ENCODE data around the gene ADAP1.

Gene ADAP1

DNA sequence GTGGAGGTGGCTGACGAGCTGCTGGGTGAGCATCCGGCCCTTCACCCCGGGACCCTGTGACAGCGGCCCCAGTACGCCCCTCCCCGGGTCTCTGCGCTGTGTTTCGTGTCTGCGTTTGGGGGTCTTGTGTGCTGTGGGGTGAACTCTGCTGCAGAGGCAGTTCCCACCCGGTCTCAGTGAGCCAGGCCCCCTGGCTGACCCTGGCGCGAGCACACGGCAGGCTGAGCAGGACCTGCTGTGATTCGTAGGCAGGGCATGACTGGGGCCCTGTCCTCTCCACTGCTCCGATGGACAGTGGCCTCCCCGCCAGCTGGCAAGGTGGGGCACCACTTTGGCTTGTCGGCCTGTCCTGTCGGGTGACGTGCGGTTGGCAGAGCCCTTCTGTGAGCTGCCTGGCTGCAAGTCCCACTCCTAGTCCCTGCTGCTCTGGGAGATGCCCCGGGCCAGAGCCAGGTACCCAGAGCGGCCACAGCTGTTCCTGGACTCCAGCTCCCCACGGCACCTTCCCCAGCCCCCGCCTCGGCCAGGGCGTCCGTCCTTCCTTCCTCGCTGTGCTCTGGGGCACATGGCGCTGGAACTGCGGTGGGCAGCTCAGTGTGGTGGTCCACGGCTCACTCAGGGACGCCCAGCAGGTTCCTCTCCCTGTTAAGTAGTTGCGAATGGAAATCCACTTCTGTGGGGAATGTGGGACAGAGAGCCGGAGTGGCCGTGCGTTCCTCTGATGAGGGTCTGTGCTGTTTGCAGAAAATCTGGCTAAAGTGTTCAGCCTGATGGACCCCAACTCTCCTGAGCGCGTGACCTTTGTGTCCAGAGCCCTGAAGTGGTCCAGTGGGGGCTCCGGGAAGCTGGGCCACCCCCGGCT lies 67.6 kb downstream of the ADAP1 start:
- Histone ChIP-seq H3K36me3 (ENCODE audit: control insufficient read depth in 2 of 2, insufficient read depth in 1 of 2, low read length in 2 of 2) (peaks cover 5 to 60% of the 10 kb centered on the region in 2 experiments; a peak in 2 of 3 replicates), H3K4me1 (ENCODE audit: control insufficient read depth, insufficient read depth, low read length) (no peaks in the 10 kb centered on the region), H3K9me3 (ENCODE audit: control insufficient read depth, insufficient read depth, low read depth, low read length) (no peaks in the 10 kb centered on the region), H3K27ac (ENCODE audit: extremely low read depth, low read depth, low read length) (no peak overlapping the region), H3K4me3 (ENCODE audit: low read depth, low read length) (no peak overlapping the region)
- TF ChIP-seq ZBTB7A (tag by site-specific recombination; IDR thresholded peaks at IDR 0.05; ENCODE audit: low read depth): no peak
- no peak for TF ChIP-seq TCF7L2 (IDR thresholded peaks at IDR 0.05; ENCODE audit: borderline replicate concordance, low read depth, low read length)
- TF ChIP-seq ZNF423 (tag by site-specific recombination; IDR thresholded peaks at IDR 0.05): no peak
- TF ChIP-seq ZNF776 (tag by site-specific recombination; IDR thresholded peaks at IDR 0.05; ENCODE audit: borderline replicate concordance): no peak
- TF ChIP-seq ZBTB20 (tag by site-specific recombination; IDR thresholded peaks at IDR 0.05): no peak
- TF ChIP-seq ZNF37A (tag by site-specific recombination; IDR thresholded peaks at IDR 0.05): no peak
- TF ChIP-seq ZNF658 (tag by site-specific recombination; IDR thresholded peaks at IDR 0.05): no peak
- no peak for TF ChIP-seq ZNF76 (tag by site-specific recombination; IDR thresholded peaks at IDR 0.05; ENCODE audit: borderline replicate concordance, low read depth)
- no peak for TF ChIP-seq ZNF561 (tag by site-specific recombination; IDR thresholded peaks at IDR 0.05; ENCODE audit: borderline replicate concordance)
- TF ChIP-seq ZXDB (tag by site-specific recombination; IDR thresholded peaks at IDR 0.05): no peak
- no peak for TF ChIP-seq OVOL3 (tag by site-specific recombination; IDR thresholded peaks at IDR 0.05)
- no peak for TF ChIP-seq ZNF280D (tag by site-specific recombination; IDR thresholded peaks at IDR 0.05)
- TF ChIP-seq ZNF140 (tag by site-specific recombination; IDR thresholded peaks at IDR 0.05): no peak
- TF ChIP-seq ZFP3 (tag by site-specific recombination; IDR thresholded peaks at IDR 0.05; ENCODE audit: low read depth): no peak
- no peak for TF ChIP-seq ZNF488 (tag by site-specific recombination; IDR thresholded peaks at IDR 0.05)
- TF ChIP-seq ZNF548 (tag by site-specific recombination; IDR thresholded peaks at IDR 0.05): no peak
- no peak for TF ChIP-seq ZNF16 (tag by site-specific recombination; IDR thresholded peaks at IDR 0.05; ENCODE audit: low read depth)
- no peak for TF ChIP-seq ZNF175 (tag by site-specific recombination; IDR thresholded peaks at IDR 0.05)
- ChIA-PET CTCF (no interaction called here), POLR2A (no interaction called here)

DNA sequence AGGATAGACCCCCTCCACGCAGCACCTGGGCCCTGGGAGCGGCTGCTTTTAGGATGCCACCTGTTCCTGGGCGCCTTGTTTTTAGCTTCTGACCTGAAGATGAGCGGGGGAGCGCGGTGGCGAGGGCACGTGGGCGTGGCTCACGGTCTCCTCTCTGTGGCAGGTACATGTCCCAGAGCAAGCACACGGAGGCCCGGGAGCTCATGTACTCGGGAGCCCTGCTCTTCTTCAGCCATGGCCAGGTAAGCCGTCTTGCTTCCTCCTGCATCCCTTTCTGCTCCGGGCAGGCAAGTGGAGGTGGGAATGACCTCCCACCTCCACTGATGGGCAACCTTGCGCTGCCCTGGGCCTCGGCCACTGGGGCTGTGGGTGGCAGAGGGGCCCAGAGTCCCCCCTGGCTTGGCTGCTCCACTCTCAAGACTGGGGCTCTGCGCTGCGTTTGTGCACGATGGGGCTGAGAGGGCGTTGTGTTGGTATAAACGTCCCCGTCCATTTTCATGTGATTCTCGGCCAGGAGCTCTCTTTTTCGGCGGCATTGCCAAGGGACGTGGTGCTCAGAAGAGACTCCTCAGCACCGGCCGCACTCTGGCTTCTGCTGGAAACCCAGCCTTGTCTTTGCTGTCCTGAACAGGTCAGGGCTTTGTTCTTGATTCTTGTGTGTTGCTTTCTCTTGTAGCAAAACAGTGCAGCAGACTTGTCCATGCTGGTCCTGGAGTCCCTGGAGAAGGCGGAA lies 68.4 kb downstream of the ADAP1 start:
- no peaks in the 10 kb centered on the region for H3K9me3 ChIP-seq (ENCODE audit: control insufficient read depth, insufficient read depth, low read depth, low read length)
- no peak overlapping the region for H3K4me3 ChIP-seq (ENCODE audit: low read depth, low read length)
- no peak overlapping the region for H3K27ac ChIP-seq (ENCODE audit: extremely low read depth, low read depth, low read length)
- H3K36me3 ChIP-seq (ENCODE audit: control insufficient read depth in 2 of 2, insufficient read depth in 1 of 2, low read length in 2 of 2): peaks cover 5 to 53% of the 10 kb centered on the region in 2 experiments; a peak in 2 of 3 replicates
- no peaks in the 10 kb centered on the region for H3K4me1 ChIP-seq (ENCODE audit: control insufficient read depth, insufficient read depth, low read length)
- CTCF ChIA-PET: no interaction called here
- POLR2A ChIA-PET: no interaction called here
- no peak for TF ChIP-seq ZNF114 (tag by site-specific recombination; IDR thresholded peaks at IDR 0.05)
- TF ChIP-seq ZNF223 (tag by site-specific recombination; IDR thresholded peaks at IDR 0.05): no peak
- no peak for TF ChIP-seq ZNF555 (tag by site-specific recombination; conservative IDR thresholded peaks at IDR 0.05)
- no peak for TF ChIP-seq KLF16 (tag by site-specific recombination; IDR thresholded peaks at IDR 0.05)
- TF ChIP-seq ZFHX2 (tag by site-specific recombination; conservative IDR thresholded peaks at IDR 0.05): no peak
- TF ChIP-seq ZNF302 (tag by site-specific recombination; IDR thresholded peaks at IDR 0.05; ENCODE audit: low read depth): no peak
- TF ChIP-seq ZNF10 (tag by site-specific recombination; IDR thresholded peaks at IDR 0.05): no peak
- no peak for TF ChIP-seq ZNF571 (tag by site-specific recombination; IDR thresholded peaks at IDR 0.05)
- no peak for TF ChIP-seq ZNF473 (tag by site-specific recombination; IDR thresholded peaks at IDR 0.05)
- TF ChIP-seq ZNF664 (tag by site-specific recombination; IDR thresholded peaks at IDR 0.05): no peak
- TF ChIP-seq ZNF600 (tag by site-specific recombination; IDR thresholded peaks at IDR 0.05): no peak
- no peak for TF ChIP-seq ZNF514 (tag by site-specific recombination; IDR thresholded peaks at IDR 0.05)
- no peak for TF ChIP-seq ZNF626 (tag by site-specific recombination; IDR thresholded peaks at IDR 0.05)
- no peak for TF ChIP-seq ZNF112 (tag by site-specific recombination; IDR thresholded peaks at IDR 0.05)
- no peak for TF ChIP-seq ZNF175 (tag by site-specific recombination; IDR thresholded peaks at IDR 0.05)
